ENCODE measurements around the gene CLBA1.

DNA sequence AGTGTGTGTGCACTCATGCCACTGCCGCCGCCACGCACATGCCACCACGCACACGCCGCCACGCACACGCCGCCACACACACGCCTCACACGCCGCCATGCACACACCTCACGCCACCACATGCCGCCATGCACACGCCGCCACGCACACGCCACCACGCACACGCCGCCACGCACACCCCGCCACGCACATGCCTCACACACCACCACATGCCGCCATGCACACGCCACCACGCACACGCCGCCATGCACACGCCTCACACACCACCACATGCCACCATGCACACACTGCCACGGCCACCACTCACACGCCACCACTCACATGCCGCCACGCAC is 6.3 kb downstream of the CLBA1 start:
- TF ChIP-seq, protein P1, sequence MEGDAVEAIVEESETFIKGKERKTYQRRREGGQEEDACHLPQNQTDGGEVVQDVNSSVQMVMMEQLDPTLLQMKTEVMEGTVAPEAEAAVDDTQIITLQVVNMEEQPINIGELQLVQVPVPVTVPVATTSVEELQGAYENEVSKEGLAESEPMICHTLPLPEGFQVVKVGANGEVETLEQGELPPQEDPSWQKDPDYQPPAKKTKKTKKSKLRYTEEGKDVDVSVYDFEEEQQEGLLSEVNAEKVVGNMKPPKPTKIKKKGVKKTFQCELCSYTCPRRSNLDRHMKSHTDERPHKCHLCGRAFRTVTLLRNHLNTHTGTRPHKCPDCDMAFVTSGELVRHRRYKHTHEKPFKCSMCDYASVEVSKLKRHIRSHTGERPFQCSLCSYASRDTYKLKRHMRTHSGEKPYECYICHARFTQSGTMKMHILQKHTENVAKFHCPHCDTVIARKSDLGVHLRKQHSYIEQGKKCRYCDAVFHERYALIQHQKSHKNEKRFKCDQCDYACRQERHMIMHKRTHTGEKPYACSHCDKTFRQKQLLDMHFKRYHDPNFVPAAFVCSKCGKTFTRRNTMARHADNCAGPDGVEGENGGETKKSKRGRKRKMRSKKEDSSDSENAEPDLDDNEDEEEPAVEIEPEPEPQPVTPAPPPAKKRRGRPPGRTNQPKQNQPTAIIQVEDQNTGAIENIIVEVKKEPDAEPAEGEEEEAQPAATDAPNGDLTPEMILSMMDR (IDR thresholded peaks at IDR 0.05), result no peak
- TF ChIP-seq POLR2AphosphoS5 (IDR thresholded peaks at IDR 0.05), result no peak
- TF ChIP-seq POLR2A (IDR thresholded peaks at IDR 0.05), result no peak
